ENCODE results near the gene CHMP1A.

GRCh38 chr16:89606006-89606405 lies 51.5 kb downstream of the CHMP1A start:
- TF ChIP-seq POLR2A (IDR thresholded peaks at IDR 0.05): no peak
- TF ChIP-seq, protein P1, sequence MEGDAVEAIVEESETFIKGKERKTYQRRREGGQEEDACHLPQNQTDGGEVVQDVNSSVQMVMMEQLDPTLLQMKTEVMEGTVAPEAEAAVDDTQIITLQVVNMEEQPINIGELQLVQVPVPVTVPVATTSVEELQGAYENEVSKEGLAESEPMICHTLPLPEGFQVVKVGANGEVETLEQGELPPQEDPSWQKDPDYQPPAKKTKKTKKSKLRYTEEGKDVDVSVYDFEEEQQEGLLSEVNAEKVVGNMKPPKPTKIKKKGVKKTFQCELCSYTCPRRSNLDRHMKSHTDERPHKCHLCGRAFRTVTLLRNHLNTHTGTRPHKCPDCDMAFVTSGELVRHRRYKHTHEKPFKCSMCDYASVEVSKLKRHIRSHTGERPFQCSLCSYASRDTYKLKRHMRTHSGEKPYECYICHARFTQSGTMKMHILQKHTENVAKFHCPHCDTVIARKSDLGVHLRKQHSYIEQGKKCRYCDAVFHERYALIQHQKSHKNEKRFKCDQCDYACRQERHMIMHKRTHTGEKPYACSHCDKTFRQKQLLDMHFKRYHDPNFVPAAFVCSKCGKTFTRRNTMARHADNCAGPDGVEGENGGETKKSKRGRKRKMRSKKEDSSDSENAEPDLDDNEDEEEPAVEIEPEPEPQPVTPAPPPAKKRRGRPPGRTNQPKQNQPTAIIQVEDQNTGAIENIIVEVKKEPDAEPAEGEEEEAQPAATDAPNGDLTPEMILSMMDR (IDR thresholded peaks at IDR 0.05): no peak

Data from body of pancreas (tissue), 4 donors.